Liver (tissue), 9 donors: ENCODE results near the gene SLC16A7. TPM values are rescaled to one million over a fixed set of nuclear protein-coding genes. Genes with fewer than 3 reads are reported as not detected.

Experiments used
- DNase-seq: peaks from one replicate; pipeline ENCODE4 v3.0.0-alpha.2; 2017; ENCODE audit warnings: low spot score
- H3K27ac ChIP-seq, 2 donors: one replicate each; pipeline ENCODE4 v1.7.0; 2013; ENCODE audit warnings: inconsistent platforms in 2 of 2, low read length in 2 of 2, control low read depth in 1 of 2, low read depth in 1 of 2, mild to moderate bottlenecking in 1 of 2
- H3K27me3 ChIP-seq, 4 donors: one replicate each; pipeline versions ENCODE4 v1.6.1 to v1.7.0; 2013; ENCODE audit warnings: low read length in 3 of 4, inconsistent platforms in 1 of 4, mild to moderate bottlenecking in 1 of 4, moderate library complexity in 1 of 4; ENCODE audit not compliant: control insufficient read depth in 4 of 4, insufficient read depth in 4 of 4
- H3K36me3 ChIP-seq, 4 donors: one replicate each; pipeline versions ENCODE4 v1.6.1 to v1.7.0; 2013; ENCODE audit warnings: low read length in 3 of 4, mild to moderate bottlenecking in 3 of 4, low read depth in 1 of 4, moderate library complexity in 1 of 4; ENCODE audit not compliant: control insufficient read depth in 4 of 4, insufficient read depth in 3 of 4
- H3K4me1 ChIP-seq, 4 donors: one replicate each; pipeline versions ENCODE4 v1.6.1 to v1.7.0; 2013; ENCODE audit warnings: low read length in 3 of 4, mild to moderate bottlenecking in 3 of 4, moderate library complexity in 1 of 4; ENCODE audit not compliant: control insufficient read depth in 4 of 4, insufficient read depth in 4 of 4
- H3K4me3 ChIP-seq, 3 donors: one replicate each; pipeline versions ENCODE4 v1.6.1 to v1.7.0; 2013; ENCODE audit warnings: low read length in 3 of 3, control low read depth in 1 of 3, low read depth in 1 of 3, mild to moderate bottlenecking in 1 of 3
- H3K9ac ChIP-seq, 2 donors: one replicate each; pipeline ENCODE4 v1.7.0; 2013; ENCODE audit warnings: low read length in 2 of 2, mild to moderate bottlenecking in 2 of 2, moderate library complexity in 2 of 2, control low read depth in 1 of 2, low read depth in 1 of 2
- H3K9me3 ChIP-seq, 4 donors: one replicate each; pipeline versions ENCODE4 v1.6.1 to v1.7.0; 2013; ENCODE audit warnings: low read length in 3 of 4; ENCODE audit not compliant: control insufficient read depth in 4 of 4
- ATF3 ChIP-seq: IDR thresholded peaks from 2 replicates; pipeline ENCODE4 v1.6.1; 2016; ENCODE audit warnings: antibody characterized with exemption
- EGR1 ChIP-seq, 2 donors: IDR thresholded peaks; 2 replicates each; pipeline ENCODE4 v1.6.1; 2016 to 2018; ENCODE audit warnings: antibody characterized with exemption in 2 of 2, low read depth in 2 of 2
- FOXA1 ChIP-seq: IDR thresholded peaks from 2 replicates; pipeline ENCODE4 v1.6.1; 2016; ENCODE audit warnings: antibody characterized with exemption
- GABPA ChIP-seq, 2 donors: IDR thresholded peaks in 1 of 2; conservative IDR thresholded peaks in 1 of 2; 2 replicates each; pipeline ENCODE4 v1.6.1; 2016; ENCODE audit warnings: antibody characterized with exemption in 2 of 2, mild to moderate bottlenecking in 1 of 2, moderate library complexity in 1 of 2
- HNF4A ChIP-seq, 2 donors: conservative IDR thresholded peaks; 2 replicates each; pipeline ENCODE4 v1.6.1; 2016; ENCODE audit warnings: antibody characterized with exemption in 2 of 2, mild to moderate bottlenecking in 2 of 2
- HNF4G ChIP-seq: IDR thresholded peaks from 2 replicates; pipeline ENCODE4 v1.6.1; 2016; ENCODE audit warnings: antibody characterized with exemption
- JUND ChIP-seq, 2 donors: IDR thresholded peaks; 2 replicates each; pipeline ENCODE4 v1.6.1; 2016; ENCODE audit warnings: antibody characterized with exemption in 2 of 2
- MAX ChIP-seq: IDR thresholded peaks from 2 replicates; pipeline ENCODE4 v1.6.1; 2016; ENCODE audit warnings: antibody characterized with exemption
- NR2F2 ChIP-seq: IDR thresholded peaks from 2 replicates; pipeline ENCODE4 v1.6.1; 2016; ENCODE audit warnings: antibody characterized with exemption
- RAD21 ChIP-seq, 2 donors: IDR thresholded peaks; 2 replicates each; pipeline ENCODE4 v1.6.1; 2016; ENCODE audit warnings: antibody characterized with exemption in 2 of 2, mild to moderate bottlenecking in 2 of 2
- REST ChIP-seq: IDR thresholded peaks from 2 replicates; pipeline ENCODE4 v1.6.1; 2016; ENCODE audit warnings: antibody characterized with exemption, mild to moderate bottlenecking
- RXRA ChIP-seq, 2 donors: IDR thresholded peaks; 2 replicates each; pipeline ENCODE4 v1.6.1; 2017 to 2018; ENCODE audit warnings: antibody characterized with exemption in 2 of 2, mild to moderate bottlenecking in 1 of 2
- SP1 ChIP-seq: IDR thresholded peaks from 2 replicates; pipeline ENCODE4 v1.6.1; 2018; ENCODE audit warnings: antibody characterized with exemption, mild to moderate bottlenecking
- TAF1 ChIP-seq: conservative IDR thresholded peaks from 2 replicates; pipeline ENCODE4 v1.6.1; 2016; ENCODE audit warnings: antibody characterized with exemption, mild to moderate bottlenecking
- YY1 ChIP-seq: IDR thresholded peaks from 2 replicates; pipeline ENCODE4 v1.6.1; 2016; ENCODE audit warnings: antibody characterized with exemption, mild to moderate bottlenecking
- ZBTB33 ChIP-seq: IDR thresholded peaks from 2 replicates; pipeline ENCODE4 v1.6.1; 2016; ENCODE audit warnings: antibody characterized with exemption
- WGBS: extraction: QIAGEN DNeasy Blood & Tissue Kit; methylation state at CpG from one replicate; pipeline ENCODE4 v1.1.7; 2013; 5-methylcytosine and 5-hydroxymethylcytosine counted together
- polyA plus RNA-seq, 2 donors: library from polyadenylated mRNA; stranded (reverse) in 1 of 2; unstranded in 1 of 2; fragments of 200-250 nt in 1 of 2; fragments of >200 nt in 1 of 2; fragmentation: Nextera tagmentation in 1 of 2; extraction: Ambion mirVana in 1 of 2; gene quantifications; one replicate each; pipeline versions ENCODE4 v1.2.1 to v1.2.3, GENCODE V29; 2013 to 2015
- total RNA-seq, 2 donors: library from RNA; depleted of rRNA; stranded (reverse); fragments of >200 nt; gene quantifications; one replicate each; pipeline ENCODE4 v1.2.3, GENCODE V29; 2014
- donor health status: healthy.
- donor health status: healthy.
- donor health status: healthy.
- donor health status: healthy.
- donor health status: healthy.

SLC16A7 gene
- total and polyA plus RNA-seq, 4 donors, result 3.0 to 24.0 (median 12.1) TPM

- Histone ChIP-seq H3K9ac (no peak overlapping the region), H3K27ac (no peak overlapping the region), H3K4me1 (no peaks in the 10 kb centered on the region), H3K27me3 (no peaks in the 10 kb centered on the region), H3K36me3 (no peaks in the 10 kb centered on the region), H3K9me3 (no peaks in the 10 kb centered on the region), H3K4me3 (no peak overlapping the region)
- TF ChIP-seq SP1 (no peak), MAX (no peak), ZBTB33 (no peak), GABPA (IDR thresholded peaks at IDR 0.05 in 1 of 2, conservative IDR thresholded peaks at IDR 0.05 in 1 of 2) (no peak), RXRA (IDR thresholded peaks at IDR 0.05) (no peak), FOXA1 (no peak), NR2F2 (no peak), TAF1 (no peak), REST (no peak)
- WGBS, result 99% methylated on average over 1 of the region's 1 CpG
- DNase-seq, result no peak
Observed at GRCh38 chr12:59735231-59735630, 139.4 kb downstream of the SLC16A7 start.

GRCh38 chr12:59736359-59736758 is 140.5 kb downstream of the SLC16A7 start:
- no peak overlapping the region for H3K27ac ChIP-seq
- TF ChIP-seq YY1 (no peak), FOXA1 (no peak), REST (no peak), HNF4G (no peak), MAX (no peak), JUND (IDR thresholded peaks at IDR 0.05) (no peak), GABPA (IDR thresholded peaks at IDR 0.05 in 1 of 2, conservative IDR thresholded peaks at IDR 0.05 in 1 of 2) (no peak), SP1 (no peak), TAF1 (no peak), HNF4A (conservative IDR thresholded peaks at IDR 0.05) (no peak), ATF3 (no peak), RXRA (IDR thresholded peaks at IDR 0.05) (no peak), EGR1 (IDR thresholded peaks at IDR 0.05; ENCODE audit: low read depth in 2 of 2) (no peak), RAD21 (IDR thresholded peaks at IDR 0.05) (no peak)
- no peaks in the 10 kb centered on the region for H3K9me3 ChIP-seq
- no peak overlapping the region for H3K9ac ChIP-seq
- H3K4me1 ChIP-seq, result no peaks in the 10 kb centered on the region
- no peaks in the 10 kb centered on the region for H3K36me3 ChIP-seq
- no peak for DNase-seq
- no peaks in the 10 kb centered on the region for H3K27me3 ChIP-seq
- H3K4me3 ChIP-seq, result no peak overlapping the region
- WGBS, result 86% methylated on average over 1 of the region's 1 CpG
